Measurements from ENCODE around the gene RFPL2. TPM values are rescaled to one million over a fixed set of nuclear protein-coding genes. Genes with fewer than 3 reads are reported as not detected.

RFPL2 gene
- total RNA-seq, 1 experiment from 2014 or later: 0.48 TPM

- H3K4me3 Mint-ChIP-seq: no peak overlapping the region
- H3K9me3 Mint-ChIP-seq: no peaks in the 10 kb centered on the region
- ChIA-PET POLR2A (interaction anchor here (0.7 kb wide), 1 partner anchor 127 kb away, joined by 3 read pairs; no protein-coding TSS in a partner anchor), CTCF (interaction anchor here (0.6 to 2.0 kb wide), 2 partner anchors 43 to 1302 kb away, joined by 3 to 7 read pairs; no protein-coding TSS in a partner anchor)
- H3K36me3 Mint-ChIP-seq: no peaks in the 10 kb centered on the region
- H3K4me1 Mint-ChIP-seq: no peaks in the 10 kb centered on the region
- H3K27ac Mint-ChIP-seq: no peak overlapping the region
- 0 out of 2 replicates have a peak, but pooled peaks cover 4% of the 10 kb centered on the region for H3K27me3 Mint-ChIP-seq (ENCODE audit: low read depth)
- no peak for DNase-seq (ENCODE audit: low spot score)
- no peak for ATAC-seq
- no peak for TF ChIP-seq JUN (CRISPR knock-in tag; IDR thresholded peaks at IDR 0.05)
Measured at GRCh38 chr22:32222991-32223390, 18.1 kb upstream of the RFPL2 start.

- Mint-ChIP-seq H3K9me3 (0 out of 2 replicates have a peak, but pooled peaks cover 6% of the 10 kb centered on the region), H3K4me3 (no peak overlapping the region), H3K27ac (no peak overlapping the region), H3K4me1 (peaks cover 5% of the 10 kb centered on the region), H3K36me3 (peaks cover 5% of the 10 kb centered on the region), H3K27me3 (ENCODE audit: low read depth) (no peaks in the 10 kb centered on the region)
- ATAC-seq: no peak
- POLR2A ChIA-PET: no interaction called here
- DNase-seq (ENCODE audit: low spot score): no peak
- CTCF ChIA-PET: interaction anchor here (1.0 to 2.8 kb wide), 3 partner anchors 12 to 47 kb away, joined by 3 to 17 read pairs (median 6); no protein-coding TSS in a partner anchor
- TF ChIP-seq NFE2L1 (CRISPR knock-in tag; IDR thresholded peaks at IDR 0.05) (no peak), FOXP1 (CRISPR knock-in tag; IDR thresholded peaks at IDR 0.05; ENCODE audit: borderline replicate concordance) (no peak), IRF1 (CRISPR knock-in tag; IDR thresholded peaks at IDR 0.05) (no peak), ZNF512 (CRISPR knock-in tag; IDR thresholded peaks at IDR 0.05; ENCODE audit: borderline replicate concordance) (no peak), STAT6 (CRISPR knock-in tag; conservative IDR thresholded peaks at IDR 0.05; ENCODE audit: low read depth) (no peak), ATF1 (CRISPR knock-in tag; IDR thresholded peaks at IDR 0.05) (no peak), ZMAT4 (CRISPR knock-in tag; IDR thresholded peaks at IDR 0.05) (no peak), ZNF425 (CRISPR knock-in tag; conservative IDR thresholded peaks at IDR 0.05) (no peak), ATF6 (CRISPR knock-in tag; IDR thresholded peaks at IDR 0.05) (no peak), TP53 (CRISPR knock-in tag; IDR thresholded peaks at IDR 0.05) (no peak), IRF2 (CRISPR knock-in tag; IDR thresholded peaks at IDR 0.05; ENCODE audit: borderline replicate concordance, low read depth) (no peak), USF2 (CRISPR knock-in tag; IDR thresholded peaks at IDR 0.05) (no peak), ETV6 (CRISPR knock-in tag; IDR thresholded peaks at IDR 0.05) (no peak), TCF7 (CRISPR knock-in tag; IDR thresholded peaks at IDR 0.05; ENCODE audit: low read depth) (no peak), MLX (CRISPR knock-in tag; IDR thresholded peaks at IDR 0.05) (no peak), FOXJ3 (CRISPR knock-in tag; IDR thresholded peaks at IDR 0.05; ENCODE audit: borderline replicate concordance) (no peak)
Measured at GRCh38 chr22:32219026-32219425, 14.2 kb upstream of the RFPL2 start.

All from WTC11 (cell line).